Smooth muscle cell (in vitro differentiated cells): ENCODE results near the gene HTRA1. TPM values are rescaled to one million over a fixed set of nuclear protein-coding genes. Genes with fewer than 3 reads are reported as not detected.

Source experiments
- DNase-seq: peaks from one replicate; lab custom pipeline; 2025; ENCODE audit not compliant: unreplicated experiment; lab: John Stamatoyannopoulos, UW
- H2AFZ ChIP-seq: fragments of 200-600 bp; sonication (generic); 2 replicates; pipeline ENCODE4 v1.6.0; 2016; ENCODE audit warnings: antibody characterized with exemption, low read depth, mild to moderate bottlenecking
- H3F3A ChIP-seq: fragments of 200-600 bp; sonication (generic); 2 replicates; pipeline ENCODE4 v1.6.0; 2017; ENCODE audit warnings: antibody characterized with exemption, low read depth
- H3K27ac ChIP-seq: fragments of 200-600 bp; sonication (generic); 2 replicates; pipeline ENCODE4 v1.5.1; 2016; ENCODE audit warnings: low read depth, mild to moderate bottlenecking
- H3K27me3 ChIP-seq: fragments of 200-600 bp; sonication (generic); 2 replicates; pipeline ENCODE4 v1.6.1; 2016; ENCODE audit warnings: low read depth, mild to moderate bottlenecking
- H3K36me3 ChIP-seq: fragments of 200-600 bp; sonication (generic); 2 replicates; pipeline ENCODE4 v1.5.1; 2016; ENCODE audit warnings: low read depth
- H3K4me1 ChIP-seq: fragments of 200-600 bp; sonication (generic); 2 replicates; pipeline ENCODE4 v1.5.1; 2016; ENCODE audit warnings: low read depth
- H3K4me2 ChIP-seq: fragments of 200-600 bp; sonication (generic); 2 replicates; pipeline ENCODE4 v1.6.0; 2016; ENCODE audit warnings: mild to moderate bottlenecking
- H3K4me3 ChIP-seq: fragments of 200-600 bp; sonication (generic); 2 replicates; pipeline ENCODE4 v1.5.1; 2016; ENCODE audit warnings: mild to moderate bottlenecking
- H3K79me2 ChIP-seq: fragments of 200-600 bp; sonication (generic); 2 replicates; pipeline ENCODE4 v1.6.0; 2016; ENCODE audit warnings: low read depth, mild to moderate bottlenecking
- H3K9ac ChIP-seq: fragments of 200-600 bp; sonication (generic); 2 replicates; pipeline ENCODE4 v1.6.0; 2016; ENCODE audit warnings: low read depth
- H3K9me3 ChIP-seq: fragments of 200-600 bp; sonication (generic); replicated peaks from 2 replicates; pipeline ENCODE4 v1.5.1; 2016; ENCODE audit warnings: low read depth
- H4K20me1 ChIP-seq: fragments of 200-600 bp; sonication (generic); 2 replicates; pipeline ENCODE4 v1.6.0; 2016; ENCODE audit warnings: low read depth
- CTCF ChIP-seq: fragments of 200-600 bp; sonication (generic); IDR thresholded peaks from 2 replicates; pipeline ENCODE4 v1.5.1; 2017; ENCODE audit warnings: borderline replicate concordance, mild to moderate bottlenecking, antibody characterized with exemption; ENCODE audit not compliant: insufficient read depth, poor library complexity, severe bottlenecking
- WGBS: methylation state at CpG from one replicate; pipeline ENCODE4 v1.1.7; 2016; ENCODE audit warnings: low lambda C conversion rate; 5-methylcytosine and 5-hydroxymethylcytosine counted together
- polyA plus RNA-seq: library from polyadenylated mRNA; unstranded; fragments of >200 nt; fragmentation: Nextera tagmentation; extraction: Ambion mirVana; gene quantifications from 2 replicates; pipeline ENCODE4 v1.2.1, GENCODE V29; 2016
- total RNA-seq: library from RNA; depleted of rRNA; stranded (reverse); fragments of >200 nt; gene quantifications from 2 replicates; pipeline ENCODE4 v1.2.3, GENCODE V29; 2014

The HTRA1 gene
- total and polyA plus RNA-seq, 2 experiments from 2014 or later = 175 to 257 TPM

- H3K9me3 ChIP-seq = no peaks in the 10 kb centered on the region
Observed at GRCh38 chr10:122541541-122542002, 80.2 kb downstream of the HTRA1 start.

GRCh38 chr10:122543676-122544445, 82.5 kb downstream of the HTRA1 start:
- H3K27ac ChIP-seq = no peak overlapping the region
- no peak overlapping the region for H2AFZ ChIP-seq
- no peaks in the 10 kb centered on the region for H4K20me1 ChIP-seq
- H3K4me3 ChIP-seq = no peak overlapping the region
- H3K9ac ChIP-seq = no peak overlapping the region
- 74% methylated on average over 10 of the region's 10 CpGs for WGBS
- no peaks in the 10 kb centered on the region for H3K27me3 ChIP-seq
- no peaks in the 10 kb centered on the region for H3K4me1 ChIP-seq
- no peak for TF ChIP-seq CTCF
- no peaks in the 10 kb centered on the region for H3F3A ChIP-seq
- H3K36me3 ChIP-seq = no peaks in the 10 kb centered on the region
- H3K4me2 ChIP-seq = no peak overlapping the region
- H3K79me2 ChIP-seq = no peaks in the 10 kb centered on the region
- no peaks in the 10 kb centered on the region for H3K9me3 ChIP-seq
- DNase-seq = no peak

More at GRCh38 chr10:122541541-122542002, 80.2 kb downstream of the HTRA1 start:
- DNase-seq = no peak
- H3K79me2 ChIP-seq = no peaks in the 10 kb centered on the region
- WGBS = 80% methylated on average over 4 of the region's 4 CpGs
- H2AFZ ChIP-seq = no peak overlapping the region
- no peaks in the 10 kb centered on the region for H3K4me1 ChIP-seq
- TF ChIP-seq CTCF = no peak
- no peak overlapping the region for H3K4me3 ChIP-seq
- no peak overlapping the region for H3K9ac ChIP-seq
- no peak overlapping the region for H3K4me2 ChIP-seq
- H3F3A ChIP-seq = no peaks in the 10 kb centered on the region
- H4K20me1 ChIP-seq = no peaks in the 10 kb centered on the region
- H3K27ac ChIP-seq = no peak overlapping the region
- H3K27me3 ChIP-seq = no peaks in the 10 kb centered on the region
- no peaks in the 10 kb centered on the region for H3K36me3 ChIP-seq

- no peak for TF ChIP-seq CTCF
- H4K20me1 ChIP-seq = no peaks in the 10 kb centered on the region
- DNase-seq = no peak
Observed at GRCh38 chr10:122544493-122544892, 83.1 kb downstream of the HTRA1 start.

GRCh38 chr10:122546242-122546641, 84.9 kb downstream of the HTRA1 start:
- H3K27me3 ChIP-seq = no peaks in the 10 kb centered on the region
- no peak overlapping the region for H2AFZ ChIP-seq
- no peak overlapping the region for H3K27ac ChIP-seq
- no peaks in the 10 kb centered on the region for H3K4me1 ChIP-seq
- H3K4me3 ChIP-seq = no peak overlapping the region
- no peaks in the 10 kb centered on the region for H4K20me1 ChIP-seq
- 95% methylated on average over 8 of the region's 8 CpGs for WGBS
- no peak for TF ChIP-seq CTCF
- H3K36me3 ChIP-seq = no peaks in the 10 kb centered on the region
- no peaks in the 10 kb centered on the region for H3K79me2 ChIP-seq
- no peak for DNase-seq
- no peaks in the 10 kb centered on the region for H3F3A ChIP-seq
- H3K4me2 ChIP-seq = no peak overlapping the region
- no peak overlapping the region for H3K9ac ChIP-seq
- no peaks in the 10 kb centered on the region for H3K9me3 ChIP-seq

More at GRCh38 chr10:122544493-122544892, 83.1 kb downstream of the HTRA1 start:
- Histone ChIP-seq H3K9me3 (no peaks in the 10 kb centered on the region), H3K27me3 (no peaks in the 10 kb centered on the region), H3K9ac (no peak overlapping the region), H2AFZ (no peak overlapping the region), H3K4me1 (no peaks in the 10 kb centered on the region), H3K79me2 (no peaks in the 10 kb centered on the region), H3K4me3 (no peak overlapping the region), H3K36me3 (no peaks in the 10 kb centered on the region), H3K27ac (no peak overlapping the region), H3K4me2 (no peak overlapping the region), H3F3A (no peaks in the 10 kb centered on the region)
- 96% methylated on average over 8 of the region's 8 CpGs for WGBS
